Endodermal cell (in vitro differentiated cells): ENCODE results near the gene NIPAL4. TPM values are rescaled to one million over a fixed set of nuclear protein-coding genes. Genes with fewer than 3 reads are reported as not detected.
A peak's percentile ranks its signal among the peaks of the same experiment; 100 is the strongest.
"Not testable (repeated sequence)": the region's sequence is repeated elsewhere in the genome, so short reads cannot be mapped to it uniquely, and the experiment has no call there.

ENCODE experiments used
- DNase-seq: peaks from one replicate; pipeline ENCODE4 v3.0.0-alpha.2; 2017
- H3K27ac ChIP-seq: 2 replicates; pipeline ENCODE4 v1.5.1; 2013; ENCODE audit warnings: mild to moderate bottlenecking, low read depth, low read length, moderate library complexity
- H3K27me3 ChIP-seq: 2 replicates; pipeline ENCODE4 v1.6.1; 2013; ENCODE audit warnings: mild to moderate bottlenecking, low read length, moderate library complexity; ENCODE audit not compliant: insufficient read depth, control insufficient read depth, poor library complexity, severe bottlenecking
- H3K36me3 ChIP-seq: 2 replicates; pipeline ENCODE4 v1.7.0; 2013; ENCODE audit warnings: mild to moderate bottlenecking, low read length, moderate library complexity; ENCODE audit not compliant: control insufficient read depth, insufficient read depth
- H3K4me1 ChIP-seq: one replicate; pipeline ENCODE4 v1.7.0; 2013; ENCODE audit warnings: low read length; ENCODE audit not compliant: control insufficient read depth, insufficient read depth
- H3K4me3 ChIP-seq: 2 replicates; pipeline ENCODE4 v1.5.1; 2013; ENCODE audit warnings: mild to moderate bottlenecking, low read length, moderate library complexity
- H3K9ac ChIP-seq: 2 replicates; pipeline ENCODE4 v1.6.1; 2013; ENCODE audit warnings: mild to moderate bottlenecking, low read length, moderate library complexity; ENCODE audit not compliant: poor library complexity, severe bottlenecking; ENCODE audit errors: extremely low read depth
- H3K9me3 ChIP-seq: 2 replicates; pipeline ENCODE4 v1.6.1; 2013; ENCODE audit warnings: mild to moderate bottlenecking, low read length, moderate library complexity; ENCODE audit not compliant: control insufficient read depth
- H3K27ac Mint-ChIP-seq: 2 replicates; pipeline ENCODE4 v1.8.0; 2020; ENCODE audit warnings: mixed read lengths
- H3K27me3 Mint-ChIP-seq: 2 replicates; pipeline ENCODE4 v1.8.0; 2021; ENCODE audit warnings: mild to moderate bottlenecking, mixed read lengths; ENCODE audit not compliant: insufficient read depth
- H3K36me3 Mint-ChIP-seq: 2 replicates; pipeline ENCODE4 v1.8.0; 2020; ENCODE audit warnings: low read depth, mixed read lengths
- H3K4me1 Mint-ChIP-seq: 2 replicates; pipeline ENCODE4 v1.8.0; 2020; ENCODE audit warnings: mixed read lengths
- H3K4me3 Mint-ChIP-seq: 2 replicates; pipeline ENCODE4 v1.8.0; 2020; ENCODE audit warnings: mild to moderate bottlenecking, moderate library complexity, mixed read lengths
- H3K9me3 Mint-ChIP-seq: 2 replicates; pipeline ENCODE4 v1.8.0; 2020; ENCODE audit warnings: mild to moderate bottlenecking, mixed read lengths
- WGBS, 2 experiments: methylation state at CpG; one replicate each; pipeline versions ENCODE4 v1.1.5 to v1.1.7; 2013; ENCODE audit warnings: missing lambda C conversion rate in 2 of 2, mixed read lengths in 1 of 2; ENCODE audit not compliant: insufficient coverage in 1 of 2, insufficient read length in 1 of 2; 5-methylcytosine and 5-hydroxymethylcytosine counted together
- total RNA-seq, 2 donors: library from RNA; stranded (reverse); fragmentation: NEBNext Ultra II Directional in 1 of 2; extraction: Animal tissue kit (Norgen Biotek cat#: 25700) in 1 of 2; gene quantifications; 2 replicates in 1 of 2; 3 replicates in 1 of 2; pipeline ENCODE4 v1.2.1, GENCODE V29; 2021
- TF ChIP-seq, protein P1 (sequence below): fragments of 200-600 bp; sonication (generic); conservative IDR thresholded peaks from 2 replicates; pipeline ENCODE4 v1.5.0; 2021; ENCODE audit warnings: antibody characterized with exemption, mild to moderate bottlenecking

NIPAL4 gene
- total RNA-seq, 2 donors from 2014 or later = not detected

DNA sequence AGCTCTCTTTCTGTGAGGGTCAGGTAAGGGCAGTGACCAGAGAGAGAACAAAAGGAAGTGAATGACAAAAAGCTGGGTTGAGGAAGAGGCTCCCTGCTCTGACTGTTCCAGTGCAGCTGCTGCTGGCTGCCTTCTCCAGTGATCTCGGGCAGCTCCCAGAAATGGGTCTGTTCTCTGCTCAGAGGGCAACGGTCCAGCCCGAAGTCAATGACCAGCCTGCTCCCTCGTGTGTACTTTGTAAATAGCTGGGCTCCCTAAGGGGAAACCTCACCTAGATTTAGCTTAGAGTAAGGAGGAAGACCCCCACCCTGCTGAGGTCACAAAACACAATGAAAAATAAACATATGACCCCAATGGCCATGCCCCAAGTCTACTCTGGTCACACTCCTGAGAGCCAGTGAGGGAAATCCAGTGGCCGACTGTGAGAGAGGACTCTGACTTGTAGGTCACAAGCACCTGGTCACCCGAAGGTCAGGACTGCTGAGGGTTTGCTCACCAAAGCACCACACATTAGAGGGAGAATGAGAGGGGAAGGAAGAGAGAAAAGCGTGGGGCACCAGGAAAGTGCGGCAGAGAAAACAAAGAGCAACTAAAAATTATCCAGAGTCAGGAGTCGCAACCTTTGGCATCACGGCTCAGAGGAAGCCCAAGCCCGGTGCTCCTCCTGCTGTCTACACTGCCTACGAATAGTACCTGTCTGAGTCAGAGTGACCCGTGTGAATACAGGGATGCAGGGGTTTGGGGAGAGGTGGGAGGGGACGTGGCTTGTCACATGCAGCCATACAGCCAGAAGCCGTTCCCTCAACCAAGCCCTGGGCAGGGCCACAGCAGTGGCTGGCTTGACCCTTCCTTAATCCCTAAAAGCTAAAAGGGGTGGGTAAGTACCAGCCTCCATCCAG is 19.8 kb downstream of the NIPAL4 start:
- H3K4me3 ChIP-seq = no peak overlapping the region
- no peaks in the 10 kb centered on the region for H3K27me3 ChIP-seq
- H3K36me3 ChIP-seq = peaks cover 96% of the 10 kb centered on the region
- Mint-ChIP-seq H3K4me3 (no peak overlapping the region), H3K27ac (peak overlapping the region; percentile 78), H3K36me3 (peaks cover 63% of the 10 kb centered on the region), H3K9me3 (no peaks in the 10 kb centered on the region), H3K27me3 (no peaks in the 10 kb centered on the region), H3K4me1 (peaks cover 35% of the 10 kb centered on the region)
- peaks cover 11% of the 10 kb centered on the region for H3K4me1 ChIP-seq
- no peak overlapping the region for H3K27ac ChIP-seq
- DNase-seq = no peak
- no peaks in the 10 kb centered on the region for H3K9me3 ChIP-seq
- TF ChIP-seq, protein P1, sequence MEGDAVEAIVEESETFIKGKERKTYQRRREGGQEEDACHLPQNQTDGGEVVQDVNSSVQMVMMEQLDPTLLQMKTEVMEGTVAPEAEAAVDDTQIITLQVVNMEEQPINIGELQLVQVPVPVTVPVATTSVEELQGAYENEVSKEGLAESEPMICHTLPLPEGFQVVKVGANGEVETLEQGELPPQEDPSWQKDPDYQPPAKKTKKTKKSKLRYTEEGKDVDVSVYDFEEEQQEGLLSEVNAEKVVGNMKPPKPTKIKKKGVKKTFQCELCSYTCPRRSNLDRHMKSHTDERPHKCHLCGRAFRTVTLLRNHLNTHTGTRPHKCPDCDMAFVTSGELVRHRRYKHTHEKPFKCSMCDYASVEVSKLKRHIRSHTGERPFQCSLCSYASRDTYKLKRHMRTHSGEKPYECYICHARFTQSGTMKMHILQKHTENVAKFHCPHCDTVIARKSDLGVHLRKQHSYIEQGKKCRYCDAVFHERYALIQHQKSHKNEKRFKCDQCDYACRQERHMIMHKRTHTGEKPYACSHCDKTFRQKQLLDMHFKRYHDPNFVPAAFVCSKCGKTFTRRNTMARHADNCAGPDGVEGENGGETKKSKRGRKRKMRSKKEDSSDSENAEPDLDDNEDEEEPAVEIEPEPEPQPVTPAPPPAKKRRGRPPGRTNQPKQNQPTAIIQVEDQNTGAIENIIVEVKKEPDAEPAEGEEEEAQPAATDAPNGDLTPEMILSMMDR = no peak
- whole genome bisulfite sequencing, 2 experiments = 91 to 94% methylated on average over 10 to 15 of the region's 15 CpGs
- no peak overlapping the region for H3K9ac ChIP-seq

DNA sequence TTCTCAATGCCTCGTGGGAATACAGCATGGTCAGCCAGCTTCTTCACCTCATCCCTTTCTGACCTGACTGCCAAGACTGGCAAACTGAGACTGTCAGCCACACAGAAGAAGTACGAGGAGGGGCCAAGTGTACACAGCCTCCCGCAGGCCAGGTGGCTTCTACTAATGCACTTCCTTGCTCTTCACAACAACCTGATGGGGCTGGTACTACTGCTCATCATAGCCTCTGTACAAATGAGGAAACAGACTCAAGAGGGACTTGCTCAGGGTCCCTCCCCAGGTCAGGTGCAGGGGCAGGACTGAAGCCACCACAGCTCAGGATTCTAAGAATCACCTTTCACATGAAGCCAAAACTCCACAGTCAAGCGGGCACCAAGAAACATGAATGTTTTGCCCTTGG is 21.3 kb downstream of the NIPAL4 start:
- 94 to 100% methylated on average over 3 to 4 of the region's 4 CpGs for WGBS, 2 experiments
- H3K9ac ChIP-seq = no peak overlapping the region
- no peaks in the 10 kb centered on the region for H3K27me3 Mint-ChIP-seq

DNA sequence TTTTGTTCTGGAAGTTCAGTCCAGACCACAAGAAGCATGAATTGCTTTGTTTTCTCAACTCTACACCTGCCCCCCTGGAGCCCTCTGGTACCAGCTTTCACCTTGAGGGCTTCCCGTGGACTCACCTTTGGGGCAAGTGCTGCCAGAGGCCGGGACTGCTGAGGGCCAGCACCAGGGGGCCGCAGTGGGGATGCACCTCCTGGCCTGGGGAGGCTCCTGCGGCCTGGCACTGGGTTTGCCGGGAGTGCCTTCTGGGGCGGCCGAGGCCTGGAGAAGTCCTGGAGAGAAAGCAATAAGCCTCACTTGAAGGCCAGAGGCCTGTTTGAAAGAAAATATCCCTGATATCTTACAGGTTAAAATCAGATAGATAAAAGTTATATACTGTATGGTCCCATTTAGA is 21.7 kb downstream of the NIPAL4 start:
- Histone ChIP-seq H3K36me3 (peaks cover 94% of the 10 kb centered on the region), H3K27me3 (no peaks in the 10 kb centered on the region), H3K9me3 (no peaks in the 10 kb centered on the region), H3K4me3 (no peak overlapping the region), H3K9ac (no peak overlapping the region), H3K4me1 (peaks cover 10% of the 10 kb centered on the region), H3K27ac (no peak overlapping the region)
- H3K4me3 Mint-ChIP-seq = no peak overlapping the region
- peaks cover 69% of the 10 kb centered on the region for H3K36me3 Mint-ChIP-seq
- WGBS, 2 experiments = 94% methylated on average over 7 of the region's 7 CpGs; no CpG with 5 or more reads in 1 of the 2 experiments
- DNase-seq = no peak
- H3K27ac Mint-ChIP-seq = no peak overlapping the region
- peaks cover 34% of the 10 kb centered on the region for H3K4me1 Mint-ChIP-seq
- H3K9me3 Mint-ChIP-seq = no peaks in the 10 kb centered on the region
- no peaks in the 10 kb centered on the region for H3K27me3 Mint-ChIP-seq
- TF ChIP-seq, protein P1 = no peak

More for the DNA sequence above, 21.3 kb downstream of the NIPAL4 start:
- Histone ChIP-seq H3K36me3 (peaks cover 96% of the 10 kb centered on the region), H3K27ac (no peak overlapping the region), H3K9me3 (no peaks in the 10 kb centered on the region), H3K4me3 (no peak overlapping the region), H3K4me1 (peaks cover 11% of the 10 kb centered on the region), H3K27me3 (no peaks in the 10 kb centered on the region)
- DNase-seq = no peak
- Mint-ChIP-seq H3K27ac (no peak overlapping the region), H3K9me3 (no peaks in the 10 kb centered on the region), H3K4me3 (no peak overlapping the region), H3K36me3 (peaks cover 66% of the 10 kb centered on the region), H3K4me1 (peaks cover 35% of the 10 kb centered on the region)
- TF ChIP-seq, protein P1 = no peak

DNA sequence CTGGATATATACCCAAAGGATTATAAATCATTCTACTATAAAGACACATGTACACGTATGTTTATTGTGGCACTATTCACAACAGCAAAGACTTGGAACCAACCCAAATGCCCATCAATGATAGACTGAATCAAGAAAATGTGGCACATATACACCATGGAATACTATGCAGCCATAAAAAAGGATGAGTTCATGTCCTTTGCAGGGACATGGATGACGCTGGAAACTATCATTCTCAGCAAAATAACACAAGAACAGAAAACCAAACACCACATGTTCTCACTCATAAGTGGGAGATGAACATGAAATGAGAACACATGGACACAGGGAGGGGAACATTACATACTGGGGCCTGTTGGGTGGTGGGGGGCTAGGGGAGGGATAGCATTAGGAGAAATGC is 22.7 kb downstream of the NIPAL4 start:
- not testable (repeated sequence) for DNase-seq, H3K4me3 Mint-ChIP-seq
- H3K36me3 ChIP-seq = peaks cover 95% of the 10 kb centered on the region

More for the DNA sequence above, 22.7 kb downstream of the NIPAL4 start:
- 94% methylated on average over 2 of the region's 2 CpGs; no CpG with 5 or more reads in 1 of the 2 experiments for WGBS, 2 experiments
- not testable (repeated sequence) for H3K27me3 ChIP-seq, H3K27ac ChIP-seq, H3K9me3 ChIP-seq, H3K27me3 Mint-ChIP-seq, H3K4me1 ChIP-seq, H3K9ac ChIP-seq, H3K9me3 Mint-ChIP-seq, H3K4me3 ChIP-seq, H3K27ac Mint-ChIP-seq
- peaks cover 76% of the 10 kb centered on the region for H3K36me3 Mint-ChIP-seq
- peaks cover 23% of the 10 kb centered on the region for H3K4me1 Mint-ChIP-seq
